Activated T-helper 2 cell treated with anti-CD3 and anti-CD28 coated beads, Interferon-gamma antibody, Interleukin-2, Interleukin-4, amounts not matched to agents 10 μg/mL and 5 μg/mL and 100 μg/mL, durations not matched to agents 14 hours and 24 hours and 36 hours (primary cell): ENCODE results near the gene SERPINE1. TPM values are rescaled to one million over a fixed set of nuclear protein-coding genes. Genes with fewer than 3 reads are reported as not detected.
"Not testable (repeated sequence)": the region's sequence is repeated elsewhere in the genome, so short reads cannot be mapped to it uniquely, and the experiment has no call there.

Experiments
- DNase-seq: peaks from one replicate; pipeline ENCODE4 v3.0.0; 2021; ENCODE audit warnings: low spot score
- H3K27ac Mint-ChIP-seq: one replicate; pipeline ENCODE4 v1.8.0; 2021; ENCODE audit warnings: mixed read lengths
- H3K27me3 Mint-ChIP-seq: one replicate; pipeline ENCODE4 v1.8.0; 2021; ENCODE audit warnings: low read depth, mixed read lengths
- H3K36me3 Mint-ChIP-seq: one replicate; pipeline ENCODE4 v1.8.0; 2021; ENCODE audit warnings: low read depth, mixed read lengths
- H3K4me1 Mint-ChIP-seq: one replicate; pipeline ENCODE4 v1.8.0; 2021; ENCODE audit warnings: low read depth, mixed read lengths
- H3K4me3 Mint-ChIP-seq: one replicate; pipeline ENCODE4 v1.8.0; 2021; ENCODE audit warnings: low read depth, mild to moderate bottlenecking, moderate library complexity, mixed read lengths
- H3K9me3 Mint-ChIP-seq: one replicate; pipeline ENCODE4 v1.8.0; 2021; ENCODE audit warnings: mixed read lengths
- intact Hi-C: fragments of 100-400 bp; cut with micrococcal nuclease; formaldehyde crosslinking; loops from one replicate; pipeline ENCODE4 v1.15.1; 2023
- total RNA-seq: library from RNA; stranded (reverse); gene quantifications from 2 replicates; pipeline ENCODE4 v1.2.3, GENCODE V29; 2022

SERPINE1 gene
- total RNA-seq, 1 donor from 2014 or later = 0.23 TPM

GRCh38 chr7:101106386-101106785 is 20.5 kb upstream of the SERPINE1 start:
- Mint-ChIP-seq H3K4me3 (no peak overlapping the region), H3K27me3 (peaks cover 6% of the 10 kb centered on the region), H3K36me3 (no peaks in the 10 kb centered on the region), H3K9me3 (no peaks in the 10 kb centered on the region), H3K27ac (no peak overlapping the region), H3K4me1 (no peaks in the 10 kb centered on the region)
- intact Hi-C loops = no loop called here
- no peak for DNase-seq

- Mint-ChIP-seq H3K27ac (no peak overlapping the region), H3K36me3 (no peaks in the 10 kb centered on the region), H3K4me3 (no peak overlapping the region)
Observed at GRCh38 chr7:101108330-101108857, 18.5 kb upstream of the SERPINE1 start.

GRCh38 chr7:101108961-101109360 is 17.9 kb upstream of the SERPINE1 start:
- H3K4me1 Mint-ChIP-seq = no peaks in the 10 kb centered on the region
- H3K9me3 Mint-ChIP-seq = no peaks in the 10 kb centered on the region
- DNase-seq = no peak

More at GRCh38 chr7:101108330-101108857, 18.5 kb upstream of the SERPINE1 start:
- Mint-ChIP-seq H3K9me3 (no peaks in the 10 kb centered on the region), H3K27me3 (peaks cover 5% of the 10 kb centered on the region), H3K4me1 (no peaks in the 10 kb centered on the region)
- intact Hi-C loops = no loop called here
- no peak for DNase-seq

GRCh38 chr7:101109368-101109767 is 17.5 kb upstream of the SERPINE1 start:
- H3K4me1 Mint-ChIP-seq = no peaks in the 10 kb centered on the region

More at GRCh38 chr7:101108961-101109360, 17.9 kb upstream of the SERPINE1 start:
- Mint-ChIP-seq H3K36me3 (no peaks in the 10 kb centered on the region), H3K27me3 (peaks cover 5% of the 10 kb centered on the region), H3K4me3 (no peak overlapping the region), H3K27ac (no peak overlapping the region)
- intact Hi-C loops = no loop called here

GRCh38 chr7:101111261-101111660 is 15.6 kb upstream of the SERPINE1 start:
- Mint-ChIP-seq H3K36me3 (no peaks in the 10 kb centered on the region), H3K4me3 (no peak overlapping the region), H3K9me3 (no peaks in the 10 kb centered on the region), H3K4me1 (no peaks in the 10 kb centered on the region), H3K27ac (no peak overlapping the region), H3K27me3 (peaks cover 1% of the 10 kb centered on the region)
- intact Hi-C loops = no loop called here
- no peak for DNase-seq

More at GRCh38 chr7:101109368-101109767, 17.5 kb upstream of the SERPINE1 start:
- Mint-ChIP-seq H3K27me3 (peaks cover 4% of the 10 kb centered on the region), H3K27ac (no peak overlapping the region), H3K9me3 (no peaks in the 10 kb centered on the region), H3K36me3 (no peaks in the 10 kb centered on the region), H3K4me3 (no peak overlapping the region)
- DNase-seq = no peak
- intact Hi-C loops = no loop called here

DNA sequence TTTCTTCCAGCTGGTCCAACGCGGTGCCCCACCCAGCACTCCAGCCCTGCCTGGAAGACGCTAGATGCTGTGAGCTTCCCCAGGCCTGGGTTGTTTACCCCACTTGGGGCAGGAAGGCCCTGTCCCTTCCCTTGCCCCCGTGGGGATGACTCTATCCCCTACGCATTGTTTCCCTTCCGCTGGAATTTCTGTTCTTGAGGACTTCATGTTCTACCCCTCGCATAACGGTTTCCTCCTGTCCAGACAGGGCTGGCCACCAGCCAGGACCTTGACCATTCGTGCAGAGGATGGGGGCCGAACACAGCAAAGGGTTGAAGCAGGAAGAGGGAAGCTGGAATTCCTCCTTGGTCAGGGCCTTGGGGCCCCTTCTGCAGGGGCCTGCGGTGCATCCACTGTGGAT is 14.7 kb upstream of the SERPINE1 start:
- Mint-ChIP-seq H3K9me3 (no peaks in the 10 kb centered on the region), H3K27me3 (peaks cover 2% of the 10 kb centered on the region), H3K36me3 (no peaks in the 10 kb centered on the region), H3K4me3 (no peak overlapping the region), H3K4me1 (no peaks in the 10 kb centered on the region), H3K27ac (no peak overlapping the region)
- DNase-seq = no peak
- intact Hi-C loops = no loop called here

DNA sequence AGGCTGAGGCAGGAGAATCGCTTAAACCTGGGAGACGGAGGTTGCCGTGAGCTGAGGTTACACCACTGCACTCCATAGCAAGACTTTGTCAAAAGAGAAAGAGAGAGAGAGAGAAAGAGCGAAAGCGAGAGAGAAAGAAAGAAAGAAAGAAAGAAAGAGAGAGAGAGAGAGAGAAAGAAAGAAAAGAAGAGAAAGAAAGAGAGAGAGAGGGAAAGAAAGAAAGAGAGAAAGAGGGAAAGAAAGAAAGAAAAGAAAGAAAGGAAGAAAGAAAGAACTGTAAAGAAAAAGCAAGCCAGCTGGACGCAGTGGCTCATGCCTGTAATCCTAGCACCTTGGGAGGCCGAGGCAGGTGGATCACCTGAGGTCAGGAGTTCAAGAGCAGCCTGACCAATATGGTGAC is 13.8 kb upstream of the SERPINE1 start:
- H3K4me3 Mint-ChIP-seq, DNase-seq, H3K27me3 Mint-ChIP-seq, H3K4me1 Mint-ChIP-seq, H3K9me3 Mint-ChIP-seq, H3K36me3 Mint-ChIP-seq, intact Hi-C loops, H3K27ac Mint-ChIP-seq: not testable (repeated sequence)

GRCh38 chr7:101113836-101114235 is 13.1 kb upstream of the SERPINE1 start:
- no peaks in the 10 kb centered on the region for H3K4me1 Mint-ChIP-seq
- H3K36me3 Mint-ChIP-seq = no peaks in the 10 kb centered on the region
- H3K4me3 Mint-ChIP-seq = no peak overlapping the region
- H3K27ac Mint-ChIP-seq = no peak overlapping the region
- H3K27me3 Mint-ChIP-seq = peaks cover 2% of the 10 kb centered on the region
- DNase-seq = no peak
- intact Hi-C loops = no loop called here
- H3K9me3 Mint-ChIP-seq = no peaks in the 10 kb centered on the region

GRCh38 chr7:101114492-101114891 is 12.4 kb upstream of the SERPINE1 start:
- Mint-ChIP-seq H3K36me3 (no peaks in the 10 kb centered on the region), H3K9me3 (no peaks in the 10 kb centered on the region), H3K4me1 (no peaks in the 10 kb centered on the region), H3K27me3 (peaks cover 4% of the 10 kb centered on the region), H3K27ac (no peak overlapping the region), H3K4me3 (no peak overlapping the region)
- intact Hi-C loops = no loop called here
- no peak for DNase-seq

GRCh38 chr7:101115215-101115614 is 11.7 kb upstream of the SERPINE1 start:
- peaks cover 9% of the 10 kb centered on the region for H3K27me3 Mint-ChIP-seq

DNA sequence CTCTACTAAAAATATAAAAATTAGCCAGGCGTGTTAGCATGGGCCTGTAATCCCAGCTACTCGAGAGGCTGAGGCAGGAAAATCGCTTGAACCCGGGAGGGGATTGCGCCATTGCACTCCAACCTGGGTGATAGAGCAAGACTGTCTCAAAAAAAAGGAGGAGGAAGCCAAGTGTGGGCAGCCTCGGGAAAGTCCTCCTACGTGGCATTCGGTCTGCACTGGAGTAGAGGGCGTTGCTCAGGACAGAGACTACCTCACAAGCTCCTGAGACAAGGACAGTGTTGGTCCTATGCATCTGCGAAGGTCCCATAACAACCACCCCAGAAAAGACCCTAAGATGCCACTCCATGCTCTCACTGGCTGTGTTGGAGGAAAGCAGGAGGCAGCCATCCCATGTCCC is 10.0 kb upstream of the SERPINE1 start:
- Mint-ChIP-seq H3K36me3 (no peaks in the 10 kb centered on the region), H3K27ac (no peak overlapping the region), H3K4me1 (peaks cover 4% of the 10 kb centered on the region), H3K4me3 (no peak overlapping the region), H3K9me3 (no peaks in the 10 kb centered on the region), H3K27me3 (peaks cover 14% of the 10 kb centered on the region)
- no peak for DNase-seq
- intact Hi-C loops = no loop called here

More at GRCh38 chr7:101115215-101115614, 11.7 kb upstream of the SERPINE1 start:
- Mint-ChIP-seq H3K4me3 (no peak overlapping the region), H3K36me3 (no peaks in the 10 kb centered on the region), H3K9me3 (no peaks in the 10 kb centered on the region), H3K4me1 (no peaks in the 10 kb centered on the region), H3K27ac (no peak overlapping the region)
- no peak for DNase-seq
- intact Hi-C loops = no loop called here

DNA sequence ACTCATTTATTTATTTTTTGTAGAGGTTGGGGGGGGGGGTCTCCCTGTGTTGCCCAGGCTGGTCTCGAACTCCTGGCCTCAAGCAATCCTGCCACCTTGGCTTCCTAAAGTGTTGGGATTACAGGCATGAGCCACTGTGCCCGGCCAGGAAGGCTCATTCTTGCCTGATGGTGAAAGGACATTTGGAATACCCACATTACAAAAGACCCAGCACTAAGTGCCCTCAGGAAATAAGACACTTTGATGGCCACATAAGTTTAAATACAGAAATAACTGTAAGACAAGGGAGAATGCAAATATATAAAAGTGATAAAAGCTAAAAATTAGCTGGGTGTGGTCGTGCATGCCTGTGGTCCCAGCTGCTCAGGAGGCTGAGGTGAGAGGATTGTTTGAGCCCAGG is 8.0 kb upstream of the SERPINE1 start:
- Mint-ChIP-seq H3K27ac (no peak overlapping the region), H3K36me3 (no peaks in the 10 kb centered on the region), H3K9me3 (no peaks in the 10 kb centered on the region), H3K4me1 (peaks cover 13% of the 10 kb centered on the region), H3K27me3 (peaks cover 29% of the 10 kb centered on the region), H3K4me3 (no peak overlapping the region)
- no peak for DNase-seq
- intact Hi-C loops = no loop called here

GRCh38 chr7:101119876-101120275 is 7.0 kb upstream of the SERPINE1 start:
- peaks cover 18% of the 10 kb centered on the region for H3K4me1 Mint-ChIP-seq
- intact Hi-C loops = no loop called here
- H3K27ac Mint-ChIP-seq = no peak overlapping the region
- DNase-seq = no peak
- no peaks in the 10 kb centered on the region for H3K36me3 Mint-ChIP-seq
- no peaks in the 10 kb centered on the region for H3K9me3 Mint-ChIP-seq
- peaks cover 29% of the 10 kb centered on the region for H3K27me3 Mint-ChIP-seq
- H3K4me3 Mint-ChIP-seq = no peak overlapping the region

DNA sequence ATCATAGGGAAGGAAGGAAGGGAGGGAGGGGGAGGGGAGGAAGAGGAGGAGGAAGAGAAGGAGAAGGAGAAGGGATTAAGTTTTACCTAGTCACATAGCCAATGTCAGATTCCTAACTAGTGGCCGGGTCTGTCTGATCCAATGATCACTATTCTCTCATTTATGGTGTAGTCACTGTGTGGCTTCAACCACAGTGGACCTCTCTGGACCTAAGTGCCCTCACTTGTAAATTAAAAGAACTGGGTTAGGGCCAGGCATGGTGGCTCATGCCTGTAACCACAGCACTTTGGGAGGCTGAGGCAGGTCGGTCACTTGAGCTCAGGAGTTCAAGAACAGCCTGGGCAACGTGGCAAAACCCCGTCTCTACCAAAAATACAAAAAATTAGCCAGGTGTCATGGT is 6.6 kb upstream of the SERPINE1 start:
- DNase-seq = no peak
- Mint-ChIP-seq H3K27ac (no peak overlapping the region), H3K4me3 (no peak overlapping the region), H3K9me3 (no peaks in the 10 kb centered on the region), H3K27me3 (peaks cover 29% of the 10 kb centered on the region), H3K36me3 (no peaks in the 10 kb centered on the region), H3K4me1 (peaks cover 21% of the 10 kb centered on the region)
- intact Hi-C loops = no loop called here
